ENCODE results near the gene IRX5. TPM values are rescaled to one million over a fixed set of nuclear protein-coding genes. Genes with fewer than 3 reads are reported as not detected.

Gene IRX5
- total RNA-seq, 1 donor from 2014 or later = 23.8 TPM

- Histone ChIP-seq H3K36me3 (no peaks in the 10 kb centered on the region), H3K4me1 (peaks cover 11% of the 10 kb centered on the region), H3K4me3 (peak overlapping the region; percentile 68), H3K9me3 (no peaks in the 10 kb centered on the region), H3K27me3 (ENCODE audit: low read depth) (peaks cover 57% of the 10 kb centered on the region), H3K27ac (peak overlapping the region; percentile 76)
- DNase-seq (no peak), ATAC-seq (no peak)
- TF ChIP-seq CTCF (IDR thresholded peaks at IDR 0.05) = no peak
- intact Hi-C loops (cut with DNase I) = no loop called here
These were observed 3.3 kb upstream of the IRX5 start for GRCh38 chr16:54927125-54928015.

- peak overlapping the region; percentile 68 for H3K4me3 ChIP-seq
- H3K27me3 ChIP-seq (ENCODE audit: low read depth) = peaks cover 63% of the 10 kb centered on the region
- DNase-seq = no peak
- H3K27ac ChIP-seq = peak overlapping the region; percentile 76
- ATAC-seq = no peak
- H3K36me3 ChIP-seq = no peaks in the 10 kb centered on the region
- peaks cover 11% of the 10 kb centered on the region for H3K4me1 ChIP-seq
- no peak for TF ChIP-seq CTCF (IDR thresholded peaks at IDR 0.05)
- no peaks in the 10 kb centered on the region for H3K9me3 ChIP-seq
- intact Hi-C loops (cut with DNase I) = no loop called here
These were observed 2.7 kb upstream of the IRX5 start for GRCh38 chr16:54928016-54928356.

GRCh38 chr16:54928411-54929089 lies 2.1 kb upstream of the IRX5 start:
- Histone ChIP-seq H3K4me3 (peak overlapping the region; percentile 68), H3K9me3 (no peaks in the 10 kb centered on the region), H3K27ac (peak overlapping the region; percentile 76), H3K27me3 (ENCODE audit: low read depth) (peaks cover 63% of the 10 kb centered on the region), H3K36me3 (no peaks in the 10 kb centered on the region), H3K4me1 (peaks cover 14% of the 10 kb centered on the region)
- DNase-seq (peak; percentile 90), ATAC-seq (peak; percentile 63 to 66)
- TF ChIP-seq CTCF (IDR thresholded peaks at IDR 0.05) = no peak
- intact Hi-C loops (cut with DNase I) = no loop called here

GRCh38 chr16:54929090-54930004 lies 1.3 kb upstream of the IRX5 start:
- Histone ChIP-seq H3K4me1 (peaks cover 14% of the 10 kb centered on the region), H3K27me3 (ENCODE audit: low read depth) (peaks cover 66% of the 10 kb centered on the region), H3K4me3 (peak overlapping the region; percentile 68), H3K36me3 (no peaks in the 10 kb centered on the region), H3K27ac (peak overlapping the region; percentile 85), H3K9me3 (no peaks in the 10 kb centered on the region)
- peak; percentile 90 to 95 for ATAC-seq
- TF ChIP-seq CTCF (IDR thresholded peaks at IDR 0.05) = no peak
- intact Hi-C loops (cut with DNase I) = no loop called here
- peak; percentile 100 for DNase-seq

- Histone ChIP-seq H3K36me3 (no peaks in the 10 kb centered on the region), H3K9me3 (no peaks in the 10 kb centered on the region), H3K4me1 (peaks cover 14% of the 10 kb centered on the region), H3K27ac (peak overlapping the region; percentile 82), H3K27me3 (ENCODE audit: low read depth) (peaks cover 66% of the 10 kb centered on the region), H3K4me3 (peak overlapping the region; percentile 68)
- intact Hi-C loops (cut with DNase I) = no loop called here
- DNase-seq = no peak
- no peak for TF ChIP-seq CTCF (IDR thresholded peaks at IDR 0.05)
- no peak for ATAC-seq
These were observed 129 bp downstream of the IRX5 start for GRCh38 chr16:54930869-54931119.

Measured in lower lobe of right lung (tissue), 2 donors.